Measurements from ENCODE around the gene PCBP3.
A peak's percentile ranks its signal among the peaks of the same experiment; 100 is the strongest.

Gene PCBP3

GRCh38 chr21:45867041-45867666 lies 223.6 kb downstream of the PCBP3 start:
- DNase-seq: no peak

- no peak for DNase-seq
Measured at GRCh38 chr21:45867671-45868081, 224.2 kb downstream of the PCBP3 start.

GRCh38 chr21:45868086-45868485 lies 224.6 kb downstream of the PCBP3 start:
- no peak for DNase-seq

DNA sequence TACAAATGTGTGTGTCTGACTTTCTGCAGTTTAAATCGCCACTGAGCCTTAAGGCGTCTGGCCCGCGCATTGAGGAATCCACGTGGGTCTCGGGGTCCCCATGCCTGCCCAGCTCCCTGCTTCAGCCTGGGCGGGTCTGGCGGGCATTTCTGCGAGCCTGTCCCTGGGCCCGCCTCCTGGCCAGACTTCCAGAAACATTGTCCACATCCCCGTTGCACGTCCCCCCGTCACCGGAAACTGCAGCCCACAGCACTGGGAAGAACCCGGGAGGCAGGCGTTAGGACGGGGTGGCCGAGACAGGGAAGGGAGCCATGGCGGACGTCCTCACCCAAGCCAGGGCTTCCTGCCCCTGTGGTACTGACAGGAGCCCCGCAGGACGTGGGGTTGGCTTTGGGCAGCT lies 225.0 kb downstream of the PCBP3 start:
- no peak for DNase-seq

DNA sequence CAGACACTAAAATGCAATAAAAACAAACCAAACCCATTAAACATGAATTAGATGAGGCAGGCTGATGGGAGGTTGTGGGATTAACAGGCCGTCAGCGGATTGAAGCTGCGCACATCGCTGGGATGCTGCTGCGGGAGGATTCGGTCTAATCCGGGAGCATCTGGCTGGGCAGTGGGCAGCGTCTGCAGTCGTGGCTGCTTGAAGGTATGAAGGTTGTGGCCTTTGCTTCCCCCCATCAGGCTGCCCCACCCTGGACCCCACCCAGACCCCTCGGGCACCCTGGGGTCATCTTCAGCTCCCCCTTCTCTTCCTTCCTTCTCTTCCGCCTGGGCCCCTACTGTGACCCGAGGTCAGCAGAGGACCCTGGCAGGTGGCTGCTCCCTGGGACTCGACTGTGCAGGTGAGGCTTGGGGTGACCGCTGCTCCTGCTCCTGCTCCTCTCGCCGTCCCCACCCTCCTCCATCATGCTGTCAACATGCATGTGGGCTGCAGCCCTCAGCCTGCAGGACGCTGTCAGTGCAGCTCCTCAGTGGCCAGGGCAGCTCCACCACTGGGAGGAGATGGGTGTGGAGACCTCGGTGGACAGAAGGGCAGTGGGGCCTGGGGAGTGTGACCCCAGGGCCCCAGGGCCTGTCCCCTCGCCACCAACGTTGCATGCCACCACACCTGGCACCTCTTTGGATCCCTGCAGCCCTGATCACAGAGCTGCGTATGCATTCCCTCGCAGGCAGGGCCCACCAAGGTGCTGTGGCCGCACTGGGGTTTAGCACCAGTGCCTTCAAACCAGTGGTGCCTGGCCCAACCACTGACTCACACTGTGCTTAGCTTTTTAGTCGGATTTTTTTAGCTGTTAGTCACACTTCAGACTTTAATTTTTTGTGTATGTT lies 225.8 kb downstream of the PCBP3 start:
- peak; percentile 57 for DNase-seq

DNA sequence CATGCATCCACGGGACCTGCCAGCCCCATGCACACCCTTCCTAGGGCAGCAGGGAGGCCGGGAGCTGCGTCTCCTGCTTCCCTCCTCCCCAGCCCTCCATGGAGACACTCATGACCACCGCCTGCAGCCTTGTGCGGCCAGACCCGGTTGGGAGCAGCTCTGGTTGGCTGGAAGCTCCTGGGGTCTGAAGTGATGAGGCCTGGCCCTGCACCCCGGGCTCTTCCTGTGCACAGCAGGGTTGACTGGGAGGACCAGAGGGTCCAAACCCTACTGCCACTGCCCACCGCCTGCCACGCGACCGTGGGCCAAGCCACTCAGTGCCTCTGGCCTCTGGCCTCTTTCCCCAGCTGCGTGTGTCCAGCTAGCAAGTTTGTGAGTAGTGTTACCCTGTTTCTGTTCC lies 226.9 kb downstream of the PCBP3 start:
- no peak for DNase-seq

- DNase-seq: no peak
Measured at GRCh38 chr21:45870851-45871615, 227.5 kb downstream of the PCBP3 start.

GRCh38 chr21:45871616-45872236 lies 228.2 kb downstream of the PCBP3 start:
- no peak for DNase-seq

GRCh38 chr21:45872471-45872870 lies 228.9 kb downstream of the PCBP3 start:
- DNase-seq: no peak

DNA sequence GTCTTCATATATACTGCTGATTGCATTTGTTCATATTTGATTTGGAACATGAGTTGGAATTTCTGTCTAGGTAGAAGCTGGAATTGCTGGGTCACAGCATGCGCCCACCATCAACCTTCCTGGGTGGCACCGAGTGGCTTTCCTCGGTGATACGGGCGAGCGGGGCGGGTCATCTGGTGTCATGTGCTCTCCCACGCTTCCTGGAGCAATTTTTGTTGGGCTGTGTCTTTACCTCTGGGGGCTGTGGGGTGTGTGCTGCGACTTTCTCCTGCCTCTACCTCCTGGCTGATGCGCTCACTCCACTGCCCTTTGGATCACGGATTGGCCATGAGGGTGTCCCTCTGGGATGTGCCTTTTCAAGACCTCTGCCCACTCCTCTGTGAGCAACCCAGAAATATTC lies 229.4 kb downstream of the PCBP3 start:
- DNase-seq: no peak

DNA sequence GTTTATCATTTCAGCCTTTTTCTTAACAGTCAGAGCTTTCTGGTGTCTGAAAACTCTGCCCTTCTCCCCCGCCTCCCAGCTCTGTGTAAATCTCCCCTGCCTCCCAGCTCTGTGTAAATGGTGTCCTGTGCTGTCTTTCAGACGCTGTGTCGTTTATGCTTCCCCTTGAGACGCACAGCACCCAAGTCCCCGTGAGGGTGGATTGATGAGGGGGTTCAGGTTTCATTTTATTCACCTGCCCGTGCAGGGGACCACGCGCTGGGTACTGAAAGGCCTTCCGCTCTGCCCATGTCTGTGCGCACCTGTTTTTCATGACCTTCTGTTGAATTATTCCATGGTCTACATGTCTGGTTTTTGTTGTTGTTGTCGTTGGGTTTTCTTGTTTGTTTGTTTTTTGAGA lies 229.9 kb downstream of the PCBP3 start:
- no peak for DNase-seq

- DNase-seq: no peak
Measured at GRCh38 chr21:45873866-45874265, 230.3 kb downstream of the PCBP3 start.

GRCh38 chr21:45874716-45875415 lies 231.3 kb downstream of the PCBP3 start:
- peak; percentile 93 for DNase-seq

DNA sequence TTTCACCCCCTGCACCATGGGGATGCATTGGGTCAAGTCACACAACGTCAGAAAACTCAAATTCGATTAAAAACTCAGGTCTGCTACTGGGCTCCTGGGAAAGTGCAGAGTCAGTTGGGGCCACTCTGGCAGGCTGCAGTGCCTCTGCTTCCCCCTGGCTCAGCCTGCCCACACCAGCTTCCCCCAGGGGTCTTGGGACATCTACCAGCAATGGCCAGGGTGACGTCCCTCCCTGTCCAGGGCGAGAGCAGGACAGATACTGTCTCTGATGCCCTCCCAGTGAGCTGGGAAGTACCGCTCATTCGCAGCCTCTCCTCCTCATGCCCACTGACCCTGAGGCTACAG lies 231.9 kb downstream of the PCBP3 start:
- no peak for DNase-seq

DNA sequence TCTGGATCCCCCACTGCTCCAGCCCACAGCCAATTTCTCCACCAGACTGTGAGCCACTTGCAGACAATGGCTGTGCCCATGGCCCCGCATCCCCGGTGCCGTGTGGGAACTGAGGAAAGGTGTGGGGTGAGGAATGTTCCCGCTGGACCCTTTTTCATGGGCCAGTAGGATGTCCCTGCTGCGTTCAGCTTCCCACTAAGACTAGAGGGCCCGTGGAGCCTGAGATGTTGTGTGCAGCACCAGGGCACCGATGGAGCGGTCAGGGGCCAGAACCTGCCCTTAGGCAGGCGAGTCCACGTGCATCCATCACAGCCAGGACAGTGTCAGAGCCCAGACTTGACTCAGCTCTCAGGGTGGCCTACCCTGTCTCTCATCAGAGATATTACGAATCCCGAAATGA lies 232.4 kb downstream of the PCBP3 start:
- DNase-seq: no peak

GRCh38 chr21:45876381-45877170 lies 233.1 kb downstream of the PCBP3 start:
- DNase-seq: no peak

GRCh38 chr21:45877171-45877438 lies 233.6 kb downstream of the PCBP3 start:
- DNase-seq: no peak

- DNase-seq: no peak
Measured at GRCh38 chr21:45877821-45878469, 234.4 kb downstream of the PCBP3 start.

- DNase-seq: peak; percentile 12
Measured at GRCh38 chr21:45880097-45881068, 236.9 kb downstream of the PCBP3 start.

DNA sequence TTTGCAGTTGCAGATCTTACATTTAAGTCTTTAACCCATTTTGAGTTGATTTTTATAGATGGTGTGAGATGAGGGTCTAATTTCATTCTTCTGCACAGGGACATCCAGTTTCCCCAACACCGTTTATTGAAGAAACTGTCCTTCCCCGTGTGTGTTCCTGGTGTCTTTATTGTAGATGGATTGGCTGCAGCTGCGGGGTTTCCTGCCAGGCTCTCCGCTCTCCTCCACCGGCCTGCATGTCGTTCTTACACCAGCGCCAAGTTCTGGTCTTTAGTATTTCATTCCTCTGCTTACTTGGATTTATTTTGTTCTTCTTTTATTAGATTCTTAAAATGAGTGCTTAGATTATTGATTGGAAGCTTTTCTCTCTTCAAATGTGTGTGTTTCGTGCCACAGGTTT lies 239.1 kb downstream of the PCBP3 start:
- no peak for DNase-seq
